ENCODE measurements around the gene SGSM1.

Gene SGSM1

DNA sequence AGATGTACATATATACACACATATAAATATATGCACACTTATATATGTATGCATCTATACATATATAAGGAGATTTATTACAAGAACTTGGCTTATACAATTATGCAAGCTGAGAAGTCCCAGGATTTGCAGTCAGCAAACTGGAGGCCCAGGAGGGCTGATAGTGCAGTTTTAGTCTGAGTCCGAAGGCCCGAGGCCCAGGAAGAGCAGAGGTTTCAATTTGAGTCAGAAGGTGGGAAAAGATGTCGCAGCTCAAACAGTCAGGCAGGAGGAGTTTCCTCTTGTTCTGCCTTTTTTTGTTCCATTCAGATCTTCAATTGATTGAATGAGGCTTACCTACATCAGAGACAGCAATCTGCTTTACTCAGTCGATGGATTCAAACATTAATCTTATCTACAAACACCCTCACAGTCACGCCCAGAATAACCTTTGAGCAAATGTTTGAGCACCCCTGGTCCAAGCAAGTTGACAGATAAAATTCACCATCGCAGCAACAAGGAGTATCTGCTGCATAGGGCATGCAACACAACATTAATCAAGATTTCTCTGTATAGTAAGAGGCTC is 4.0 kb upstream of the SGSM1 start:
- Histone ChIP-seq H3K4me3 (no peak overlapping the region), H3K27ac (no peak overlapping the region)

DNA sequence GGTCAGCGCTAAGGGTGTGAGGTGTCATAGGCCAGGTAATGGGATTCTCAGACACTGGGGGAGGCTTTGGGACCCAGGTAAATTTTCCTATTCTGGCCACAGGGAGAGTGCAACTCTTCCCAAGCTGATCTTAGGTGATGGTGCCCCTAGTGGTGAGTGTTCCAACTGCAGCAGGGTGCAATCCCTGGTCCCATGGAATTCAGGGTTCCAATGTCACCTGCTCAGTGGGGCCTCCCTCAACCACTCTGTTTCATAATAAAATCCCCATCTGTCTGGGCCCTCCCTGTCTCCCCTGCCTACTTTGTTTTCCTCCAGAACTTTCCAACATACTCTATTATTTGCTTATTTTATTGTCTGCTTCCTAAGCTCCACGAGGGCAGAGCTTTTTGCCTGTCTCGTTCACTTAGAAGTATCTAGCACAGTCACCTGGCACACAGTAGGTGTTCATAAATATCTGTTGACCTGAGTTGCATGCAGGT is 2.9 kb upstream of the SGSM1 start:
- H3K27ac ChIP-seq = no peak overlapping the region
- H3K4me3 ChIP-seq = no peak overlapping the region

DNA sequence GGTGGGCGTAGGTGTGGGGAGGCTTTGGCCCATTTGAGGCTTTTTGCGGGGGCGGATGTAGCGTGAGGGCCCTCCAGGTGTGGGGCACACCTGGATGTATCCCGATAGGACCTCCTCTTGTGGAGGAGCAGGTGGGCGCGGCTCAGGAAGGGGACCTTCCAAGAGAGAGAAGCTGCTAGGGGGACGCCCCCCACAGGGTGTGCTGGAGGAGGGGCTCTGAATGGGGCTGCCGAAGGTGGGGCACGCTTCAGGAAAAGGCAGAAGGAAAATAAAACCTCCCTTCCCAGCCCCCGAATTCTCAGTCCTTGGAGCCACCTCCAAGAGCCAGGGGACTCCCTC is 621 bp downstream of the SGSM1 start:
- Histone ChIP-seq H3K4me3 (peak overlapping the region; percentile 25 to 48 (median 39)), H3K27ac (peak overlapping the region in 6 of 21 experiments; percentile 25 to 77 (median 56))

DNA sequence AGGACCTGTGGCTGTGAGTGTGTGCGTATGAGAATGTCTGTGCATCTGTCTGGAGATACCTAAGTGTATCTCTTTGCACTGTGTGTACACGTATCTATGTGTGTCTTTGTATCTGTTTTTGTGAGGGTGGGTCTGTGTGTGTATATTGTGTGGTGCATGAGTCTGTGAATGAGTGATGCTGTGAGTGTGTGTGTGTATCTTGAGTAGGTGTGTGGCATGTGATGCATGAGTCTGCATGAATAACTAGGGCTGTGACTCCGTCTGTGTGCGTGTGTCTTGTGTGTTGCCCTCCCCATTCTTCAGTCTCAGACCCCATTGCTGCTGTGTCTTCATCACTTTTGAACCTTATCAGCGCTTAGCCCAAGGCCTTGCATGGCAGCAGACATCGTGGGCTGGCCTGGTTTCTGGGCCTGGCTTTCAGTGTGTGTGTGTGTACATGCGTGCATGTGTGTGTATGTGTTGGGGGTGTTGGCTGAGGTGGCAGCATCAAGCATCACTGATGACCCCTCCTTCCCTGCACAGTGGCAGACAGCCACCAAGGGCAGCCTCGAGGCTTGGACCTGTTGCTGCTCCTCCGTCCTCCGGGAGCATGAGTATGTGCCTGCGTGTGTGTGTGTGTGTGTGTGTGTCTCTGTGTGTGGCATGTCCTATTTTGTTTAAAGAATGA is 1.4 kb downstream of the SGSM1 start:
- no peak overlapping the region for H3K4me3 ChIP-seq
- H3K27ac ChIP-seq = peak overlapping the region in 1 of 21 experiments; percentile 5

DNA sequence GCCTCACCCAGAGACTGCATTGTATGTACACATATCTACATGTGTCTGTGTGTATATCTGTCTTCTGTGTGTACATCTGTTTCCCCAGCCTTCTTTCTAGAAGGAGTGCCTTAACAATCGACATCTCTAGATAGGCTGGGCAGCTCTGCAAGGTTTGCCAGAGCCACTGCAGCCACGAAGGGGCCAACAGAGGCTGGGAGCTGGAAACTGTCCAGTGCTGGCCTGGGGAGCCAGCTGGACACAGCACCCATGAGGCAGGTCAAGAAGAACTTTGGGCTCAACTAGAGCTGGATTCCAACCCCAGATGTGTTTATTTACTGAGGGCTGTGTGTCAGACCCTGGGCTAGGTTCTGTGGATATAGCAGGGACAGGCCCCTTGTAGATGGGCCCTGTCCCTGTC is 3.3 kb downstream of the SGSM1 start:
- H3K27ac ChIP-seq = no peak overlapping the region
- H3K4me3 ChIP-seq = no peak overlapping the region

DNA sequence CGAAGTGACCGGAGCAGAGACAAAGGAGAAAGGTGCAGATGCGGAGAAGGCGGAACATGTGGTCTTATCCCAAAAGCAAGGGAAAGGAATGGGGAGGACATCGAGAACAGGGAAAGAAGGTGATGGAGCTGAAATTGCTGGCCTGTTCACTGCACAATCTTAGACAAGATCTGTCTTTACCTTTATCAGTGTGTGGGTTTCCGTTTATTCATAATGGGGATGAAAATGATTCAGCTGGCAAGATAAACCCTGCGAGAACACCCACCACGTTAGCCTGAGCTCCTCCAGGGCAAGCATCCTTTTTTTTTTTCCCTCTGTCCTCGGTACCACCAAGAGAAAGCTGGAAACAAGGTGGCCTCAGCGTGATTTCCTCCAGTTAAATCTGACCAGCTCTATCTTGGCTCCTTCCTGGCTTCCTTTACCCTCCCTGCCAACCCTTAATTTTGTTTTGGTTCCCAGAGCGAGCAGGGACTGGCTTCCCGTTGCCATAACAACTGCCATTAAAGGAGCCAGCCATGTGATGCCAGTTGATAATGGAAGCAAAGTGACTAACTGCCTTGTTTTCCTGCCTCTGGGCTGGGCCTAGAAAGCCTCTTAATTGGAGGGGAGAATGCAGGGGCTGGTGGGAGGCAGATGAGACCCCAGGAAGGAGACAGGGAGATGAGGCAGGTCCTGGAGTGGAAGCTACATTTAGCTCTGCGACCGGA is 4.2 kb downstream of the SGSM1 start:
- no peak overlapping the region for H3K27ac ChIP-seq
- H3K4me3 ChIP-seq = no peak overlapping the region

DNA sequence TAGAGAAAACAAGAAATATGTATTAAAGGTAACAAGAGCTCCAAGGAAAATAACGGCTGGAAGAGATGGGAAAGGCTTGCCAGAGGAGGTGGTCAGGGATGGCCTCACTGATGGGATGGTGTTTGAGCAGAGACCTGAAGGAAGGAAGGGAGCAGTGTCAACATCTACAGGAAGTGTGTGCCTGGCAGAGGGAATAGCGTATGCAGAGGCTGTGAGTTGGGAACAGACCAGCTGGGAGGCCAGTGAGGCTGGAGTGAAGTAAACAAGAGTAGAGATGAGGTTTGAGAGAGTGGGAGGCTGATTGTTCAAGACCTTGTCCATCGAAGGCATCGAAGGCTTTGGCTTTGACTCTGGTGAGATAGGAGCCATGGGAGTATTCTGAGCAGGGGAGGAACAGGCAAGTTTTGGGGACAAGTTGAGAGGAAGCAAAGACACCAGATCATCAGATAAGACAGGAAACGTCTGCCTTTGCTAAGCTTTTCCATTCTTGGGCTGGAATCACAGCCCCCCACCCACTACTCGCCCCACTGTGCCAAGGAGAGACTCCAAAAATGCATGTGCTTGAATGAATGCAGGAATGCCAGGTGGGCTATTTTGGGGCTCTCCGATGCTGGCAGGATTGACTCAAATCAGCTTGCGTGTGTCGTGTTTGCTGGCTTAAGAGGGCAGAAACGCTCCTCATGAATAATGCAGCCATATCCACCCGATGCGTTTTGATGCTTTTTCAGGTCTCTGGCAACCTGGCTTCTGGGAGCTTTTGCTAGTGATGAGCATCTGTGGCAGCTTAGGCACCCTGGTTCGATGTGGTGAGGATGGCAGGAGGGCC is 7.2 kb downstream of the SGSM1 start:
- H3K4me3 ChIP-seq = no peak overlapping the region
- no peak overlapping the region for H3K27ac ChIP-seq

DNA sequence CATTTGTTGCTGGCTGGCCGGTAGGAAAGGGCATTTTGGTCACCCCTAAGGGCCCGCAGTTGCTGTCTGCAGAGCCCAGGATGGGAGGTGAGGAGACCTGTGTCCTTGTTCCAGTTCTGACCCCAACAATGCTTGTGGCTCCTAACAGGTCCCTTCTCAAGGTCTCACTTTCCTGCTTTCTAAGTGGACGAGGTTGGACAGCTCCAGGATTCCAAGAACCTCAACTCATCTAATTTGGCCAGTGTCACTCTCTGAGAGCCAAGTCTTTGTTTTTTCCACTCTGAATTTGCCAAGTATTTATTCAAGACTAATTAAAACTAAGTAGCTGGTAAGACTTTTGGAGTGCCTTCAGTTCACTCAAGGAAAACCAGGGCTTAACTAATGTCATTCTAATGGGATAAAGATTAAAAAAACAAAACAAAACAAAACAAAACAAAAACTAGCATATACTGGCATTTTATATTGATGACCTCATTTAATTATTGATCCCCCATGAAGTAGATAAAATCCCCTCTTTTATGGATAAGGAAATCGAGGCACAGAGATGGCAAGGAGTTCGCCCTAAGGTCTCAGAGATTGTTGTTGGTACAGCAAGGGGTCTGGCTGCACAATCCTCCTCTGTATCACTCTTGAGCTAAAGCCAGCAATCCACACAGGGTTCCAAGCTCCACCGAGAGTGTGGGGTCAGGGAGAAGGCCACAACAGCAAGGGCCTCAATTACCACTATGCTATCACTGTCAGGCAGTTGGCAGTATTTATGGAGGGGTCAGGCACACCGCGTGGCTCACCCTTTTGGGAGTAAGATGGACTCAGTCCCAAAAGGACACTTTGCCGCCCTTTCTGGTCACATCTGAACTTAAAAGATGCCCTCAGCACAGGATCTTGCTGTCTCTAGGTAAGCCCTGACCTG is 8.1 kb downstream of the SGSM1 start:
- Histone ChIP-seq H3K27ac (no peak overlapping the region), H3K4me3 (no peak overlapping the region)

DNA sequence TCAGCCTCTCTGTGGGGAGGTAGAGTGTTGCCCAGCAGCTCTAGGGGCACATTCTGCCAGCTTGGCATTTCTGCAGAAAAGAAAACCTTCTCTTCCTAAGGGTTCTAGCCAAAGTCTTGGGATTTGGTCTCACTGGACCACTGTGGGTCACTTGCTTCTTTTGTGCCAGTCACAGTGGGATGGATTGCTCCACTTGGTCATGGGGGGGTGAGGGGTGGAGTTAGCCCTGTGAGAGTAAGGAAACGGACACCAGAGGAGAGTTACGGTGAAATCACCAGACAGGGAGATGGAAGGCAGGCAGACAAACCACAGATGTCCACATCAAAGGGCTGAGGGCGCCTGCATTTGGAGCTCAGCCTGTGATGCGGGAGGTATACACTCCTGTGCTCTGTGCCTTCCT is 10.8 kb downstream of the SGSM1 start:
- no peak overlapping the region for H3K27ac ChIP-seq
- H3K4me3 ChIP-seq = no peak overlapping the region

DNA sequence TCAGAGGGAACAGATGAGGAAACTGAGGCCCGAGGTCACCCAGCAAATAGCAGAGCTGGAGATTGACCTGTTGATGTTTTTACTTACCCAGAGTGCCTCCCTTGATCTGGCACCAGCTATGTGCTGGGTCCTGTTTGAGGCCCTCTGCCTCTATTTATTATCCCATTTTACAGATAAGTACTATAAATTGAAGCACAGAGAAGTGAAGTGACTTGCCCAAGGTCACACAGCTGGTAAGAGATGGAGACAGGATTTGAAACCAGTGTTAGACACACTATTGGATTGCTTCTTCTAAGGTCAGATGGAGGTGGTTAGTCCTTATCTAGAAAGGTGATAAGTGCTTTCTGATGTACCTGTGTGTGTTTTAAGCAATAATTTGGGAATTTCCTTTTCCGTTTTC is 13.5 kb downstream of the SGSM1 start:
- Histone ChIP-seq H3K27ac (no peak overlapping the region), H3K4me3 (no peak overlapping the region)

DNA sequence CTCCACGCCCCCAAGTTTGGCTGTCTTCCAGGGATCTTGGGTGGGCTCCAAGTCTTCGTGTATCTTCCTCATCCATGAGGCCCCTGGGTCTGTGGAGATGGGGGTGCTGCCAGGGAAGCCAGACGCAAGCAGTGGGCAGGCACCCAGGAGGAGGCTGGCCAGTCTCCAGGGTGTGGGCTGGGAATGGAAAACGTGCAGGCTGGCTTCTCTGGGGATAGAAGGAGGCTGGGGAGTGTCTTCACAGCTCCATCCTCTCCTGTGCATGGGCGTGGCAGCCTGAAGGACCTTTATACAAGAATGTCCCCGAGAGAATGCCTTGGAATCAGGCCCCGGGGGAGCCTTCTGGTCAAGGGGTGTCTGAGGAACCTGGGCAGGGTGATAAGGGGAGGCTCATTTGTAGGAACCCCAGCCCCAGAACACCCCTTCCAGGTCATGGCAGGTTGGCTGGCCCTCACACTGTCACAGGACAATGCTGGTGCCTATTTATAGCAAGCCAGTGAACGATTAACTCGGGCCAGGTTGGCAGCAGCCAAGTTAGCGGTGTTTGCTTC is 14.0 kb downstream of the SGSM1 start:
- Histone ChIP-seq H3K4me3 (no peak overlapping the region), H3K27ac (no peak overlapping the region)

DNA sequence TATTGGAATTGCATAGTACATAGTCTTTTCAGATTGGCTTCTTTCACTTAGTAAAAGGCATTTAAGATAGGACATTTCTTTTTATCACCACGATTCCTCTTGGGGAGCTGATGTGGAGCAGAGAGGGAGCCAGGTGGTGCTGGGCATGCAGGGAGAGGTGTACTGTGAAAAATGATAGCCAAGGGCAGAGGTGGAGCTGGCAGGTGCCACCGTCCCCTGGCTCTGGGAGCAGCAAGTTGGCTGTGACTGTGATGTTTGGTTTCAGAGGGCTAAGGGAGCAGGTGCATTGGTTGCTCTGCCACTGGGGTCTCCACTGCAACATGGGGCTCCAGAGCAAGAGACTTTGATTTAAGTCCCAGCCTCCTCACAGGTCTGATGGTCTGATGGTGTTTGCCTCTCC is 16.5 kb downstream of the SGSM1 start:
- Histone ChIP-seq H3K27ac (no peak overlapping the region), H3K4me3 (no peak overlapping the region)

DNA sequence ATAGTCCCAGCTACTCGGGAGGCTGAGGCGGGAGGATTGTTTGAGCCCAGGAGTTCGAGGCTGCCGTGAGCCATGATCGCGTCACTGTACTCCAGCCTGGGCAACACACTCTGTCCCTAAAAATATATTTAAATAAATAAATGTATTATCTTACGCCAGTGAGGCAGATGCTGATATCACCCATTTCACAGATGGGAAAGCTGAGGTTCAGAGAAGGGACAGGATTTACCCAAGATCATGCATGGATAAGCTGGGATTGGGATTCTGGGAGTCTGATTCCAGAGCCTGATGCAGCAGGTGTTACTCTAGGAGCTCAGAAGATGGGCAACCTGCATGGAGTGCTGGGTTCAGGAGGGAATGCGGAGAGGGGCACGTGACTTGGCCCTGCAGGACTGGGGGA is 17.8 kb downstream of the SGSM1 start:
- no peak overlapping the region for H3K4me3 ChIP-seq
- H3K27ac ChIP-seq = no peak overlapping the region

DNA sequence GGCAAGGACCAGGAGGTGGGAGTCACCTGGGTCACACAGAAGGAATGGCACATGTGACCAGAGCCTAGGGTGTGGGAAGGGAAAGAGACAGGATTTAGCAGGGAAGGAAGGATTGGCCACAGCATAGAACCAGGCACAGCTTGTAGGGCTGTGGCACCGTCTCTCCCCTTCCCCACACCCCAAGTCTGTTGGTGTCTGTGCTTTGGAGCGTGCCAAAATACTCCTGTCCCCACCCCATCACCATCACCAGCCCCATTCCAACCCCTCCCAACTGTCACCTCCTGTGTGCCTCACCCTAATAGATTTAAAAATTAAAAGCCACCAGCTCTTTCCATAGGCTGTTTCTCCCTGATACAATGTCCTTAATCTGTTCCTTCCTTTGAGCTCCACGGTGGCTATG is 18.2 kb downstream of the SGSM1 start:
- no peak overlapping the region for H3K27ac ChIP-seq
- no peak overlapping the region for H3K4me3 ChIP-seq

DNA sequence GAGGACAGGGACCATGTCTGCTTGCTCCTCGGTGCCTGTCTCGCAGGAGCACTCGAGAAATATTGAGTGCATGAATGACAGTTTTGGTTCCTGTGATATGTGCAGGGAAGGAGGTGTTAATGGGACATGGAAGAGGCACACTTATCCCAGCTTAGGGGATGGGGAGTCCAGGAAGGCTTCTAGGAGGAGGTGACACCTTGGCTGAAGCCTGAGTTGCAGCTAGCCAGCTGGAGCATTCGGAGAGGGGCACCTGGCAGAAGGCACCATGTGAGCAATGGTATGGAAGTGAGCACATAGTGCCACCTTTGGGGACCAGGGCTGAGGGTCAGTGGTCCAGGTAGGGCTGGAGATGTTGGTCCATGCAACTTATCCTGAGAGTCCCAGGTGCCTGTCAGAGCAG is 18.9 kb downstream of the SGSM1 start:
- H3K4me3 ChIP-seq = no peak overlapping the region
- H3K27ac ChIP-seq = no peak overlapping the region

DNA sequence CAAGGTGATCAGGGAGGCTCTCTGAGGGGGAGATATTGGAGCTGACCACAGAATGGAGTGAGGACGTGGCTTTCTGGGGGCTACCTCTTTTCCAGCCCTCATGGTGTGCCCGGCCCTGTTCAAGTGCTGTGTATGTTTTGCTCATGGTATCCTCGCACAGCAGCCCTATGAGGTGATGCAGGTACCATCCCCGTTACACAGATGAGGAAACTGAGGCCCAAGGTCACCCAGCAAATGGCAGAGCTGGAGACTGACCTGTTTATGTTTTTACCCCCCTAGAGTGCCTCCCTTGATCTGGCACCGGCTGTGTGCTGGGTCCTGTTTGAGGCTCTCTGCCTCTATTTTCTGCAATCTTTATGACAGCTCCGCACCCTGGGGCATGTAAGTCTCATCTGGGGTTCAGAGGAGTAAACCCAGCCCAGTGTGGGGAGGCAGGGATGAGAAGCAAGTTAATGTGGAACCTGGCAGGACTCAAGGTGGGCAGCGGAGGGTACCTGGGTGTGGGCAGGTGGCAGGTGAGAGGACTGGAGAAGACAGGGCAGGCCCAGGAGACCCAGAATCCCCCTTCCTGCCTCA is 20.8 kb downstream of the SGSM1 start:
- H3K27ac ChIP-seq = no peak overlapping the region
- no peak overlapping the region for H3K4me3 ChIP-seq

DNA sequence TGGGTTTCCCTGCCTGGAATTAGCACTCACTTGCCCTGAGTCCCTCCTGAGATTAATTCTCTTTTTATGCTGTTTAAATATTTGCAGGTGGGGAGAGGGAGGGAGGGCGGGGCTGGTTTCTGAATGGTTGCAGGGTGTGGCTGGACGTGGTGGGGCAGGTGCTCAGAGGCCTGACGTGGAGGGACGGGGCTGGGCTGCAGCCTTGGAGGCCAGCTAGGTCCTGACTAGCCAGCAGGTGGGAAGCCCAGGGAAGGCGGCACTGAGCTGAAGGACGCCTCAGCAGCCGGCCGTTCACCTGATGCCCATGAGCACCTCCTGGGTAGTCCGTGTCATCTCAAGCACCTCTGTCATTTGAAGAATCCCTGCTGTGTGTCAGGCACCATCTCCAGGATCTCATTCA is 21.3 kb downstream of the SGSM1 start:
- H3K27ac ChIP-seq = no peak overlapping the region

DNA sequence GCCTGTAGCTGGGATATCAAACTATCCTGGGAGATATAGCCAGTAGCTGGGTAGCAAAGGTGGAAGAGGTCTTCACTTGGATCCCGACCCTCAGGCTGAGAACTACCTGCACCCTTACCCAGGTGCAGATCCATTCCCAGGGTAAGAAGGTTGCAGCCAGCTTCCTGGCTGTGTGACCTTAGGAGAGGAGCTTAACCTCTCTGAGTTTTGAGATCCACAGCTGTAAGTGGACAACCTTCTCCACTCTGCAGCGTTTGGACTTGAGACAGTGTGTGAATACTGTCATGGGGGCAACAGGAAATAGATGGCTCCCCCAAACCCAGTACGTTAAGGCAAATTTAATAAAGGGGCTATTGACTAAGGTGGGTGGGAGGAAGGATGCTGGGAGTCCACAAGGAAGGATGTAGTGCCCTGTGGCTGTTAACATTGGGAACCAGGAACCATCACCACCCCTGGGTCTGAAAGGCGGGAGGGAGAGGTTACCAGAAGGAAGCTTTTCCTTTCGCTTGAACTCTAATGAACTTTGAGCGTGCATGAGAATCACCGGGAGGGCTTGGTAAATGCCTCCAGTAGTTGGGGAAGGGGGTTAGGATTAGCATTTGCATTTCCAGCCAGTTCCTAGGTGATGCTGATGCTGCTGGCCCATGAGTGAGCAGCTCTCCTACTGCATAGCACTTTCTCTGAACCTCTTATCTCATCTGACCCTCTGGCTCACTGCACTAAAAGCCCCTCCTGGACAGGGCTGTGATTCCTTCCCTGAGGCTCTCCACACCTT is 24.4 kb downstream of the SGSM1 start:
- Histone ChIP-seq H3K4me3 (no peak overlapping the region), H3K27ac (peak overlapping the region in 1 of 21 experiments; percentile 69)

More for the DNA sequence above, 21.3 kb downstream of the SGSM1 start:
- no peak overlapping the region for H3K4me3 ChIP-seq
